Effector memory CD8-positive, alpha-beta T cell (primary cell): ENCODE measurements around the gene SLC48A1.
"Not testable (repeated sequence)": the region's sequence is repeated elsewhere in the genome, so short reads cannot be mapped to it uniquely, and the experiment has no call there.

Source experiments
- ATAC-seq: fragments of 150-1000 bp; cut with Tn5 transposase; replicated peaks from 2 replicates; pipeline ENCODE4 v1.10.0; 2021; ENCODE audit warnings: mild to moderate bottlenecking, moderate library complexity
- DNase-seq, 3 experiments: peaks; one replicate each; pipeline ENCODE4 v3.0.0; 2021
- H3K27ac Mint-ChIP-seq, 2 donors: one replicate each; pipeline ENCODE4 v1.8.0; 2022; ENCODE audit warnings: mild to moderate bottlenecking in 2 of 2, mixed read lengths in 2 of 2, moderate library complexity in 2 of 2
- H3K27me3 Mint-ChIP-seq, 2 donors: one replicate each; pipeline ENCODE4 v1.8.0; 2022; ENCODE audit warnings: mixed read lengths in 2 of 2
- H3K36me3 Mint-ChIP-seq: one replicate; pipeline ENCODE4 v1.8.0; 2022; ENCODE audit warnings: mild to moderate bottlenecking, moderate library complexity, mixed read lengths; ENCODE audit not compliant: insufficient read depth
- H3K4me1 Mint-ChIP-seq, 2 donors: one replicate each; pipeline ENCODE4 v1.8.0; 2022; ENCODE audit warnings: low read depth in 2 of 2, mixed read lengths in 2 of 2
- H3K4me3 Mint-ChIP-seq, 2 donors: one replicate each; pipeline ENCODE4 v1.8.0; 2022; ENCODE audit warnings: mild to moderate bottlenecking in 2 of 2, mixed read lengths in 2 of 2, moderate library complexity in 2 of 2
- H3K9me3 Mint-ChIP-seq, 2 donors: one replicate each; pipeline ENCODE4 v1.8.0; 2022; ENCODE audit warnings: mixed read lengths in 2 of 2

The SLC48A1 gene

GRCh38 chr12:47812797-47813510 is 39.9 kb downstream of the SLC48A1 start:
- peak; percentile 70 for ATAC-seq
- Mint-ChIP-seq H3K4me3 (peak overlapping the region; percentile 95 to 98), H3K27ac (peak overlapping the region; percentile 99), H3K4me1 (peaks cover 81 to 82% of the 10 kb centered on the region in 2 donors), H3K9me3 (no peaks in the 10 kb centered on the region), H3K27me3 (no peaks in the 10 kb centered on the region), H3K36me3 (peaks cover 22% of the 10 kb centered on the region)
- peak; percentile 65 to 75 (median 71) for DNase-seq

- H3K27ac Mint-ChIP-seq: peak overlapping the region; percentile 99
- no peaks in the 10 kb centered on the region for H3K27me3 Mint-ChIP-seq
- peaks cover 26% of the 10 kb centered on the region for H3K36me3 Mint-ChIP-seq
- no peaks in the 10 kb centered on the region for H3K9me3 Mint-ChIP-seq
- peak; percentile 9 for ATAC-seq
- no peak for DNase-seq
- peaks cover 81 to 82% of the 10 kb centered on the region in 2 donors for H3K4me1 Mint-ChIP-seq
- H3K4me3 Mint-ChIP-seq: peak overlapping the region; percentile 95 to 98
Measured at GRCh38 chr12:47813511-47814196, 40.6 kb downstream of the SLC48A1 start.

DNA sequence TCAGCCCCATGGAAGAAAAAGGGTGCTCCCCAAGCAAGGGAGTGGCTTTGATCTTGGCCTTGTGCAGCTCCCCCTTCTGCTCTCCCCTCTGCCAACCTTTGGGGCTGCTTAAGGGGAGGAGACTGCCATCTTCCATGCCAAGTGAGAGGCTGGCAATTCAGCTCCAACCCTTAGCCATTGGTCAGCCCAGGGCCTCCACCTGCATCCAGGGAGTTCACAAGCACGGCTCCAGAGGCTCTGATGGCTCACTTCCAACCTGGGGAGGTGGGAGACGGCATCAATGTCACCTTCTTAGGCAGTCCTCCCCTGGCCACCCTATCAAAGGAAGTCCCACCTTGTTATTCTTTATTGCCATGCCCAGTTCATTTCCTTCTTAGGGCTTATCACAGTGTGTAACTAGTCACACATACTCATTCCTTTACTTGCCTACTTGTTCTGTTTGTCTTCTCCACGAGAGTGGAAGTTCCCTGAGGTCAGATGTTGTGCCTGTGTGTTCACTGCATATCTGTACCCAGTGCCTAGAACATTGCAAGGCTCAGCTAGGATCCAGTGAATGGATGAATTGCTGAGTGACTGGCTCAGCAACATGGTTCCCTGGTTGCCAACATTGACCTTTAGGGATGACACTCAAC is 41.6 kb downstream of the SLC48A1 start:
- Mint-ChIP-seq H3K9me3 (no peaks in the 10 kb centered on the region), H3K4me3 (peak overlapping the region; percentile 95 to 98), H3K4me1 (peaks cover 75 to 78% of the 10 kb centered on the region in 2 donors), H3K27me3 (no peaks in the 10 kb centered on the region), H3K36me3 (peaks cover 28% of the 10 kb centered on the region), H3K27ac (peak overlapping the region; percentile 99)
- no peak for ATAC-seq
- no peak for DNase-seq

GRCh38 chr12:47815447-47815846 is 42.4 kb downstream of the SLC48A1 start:
- H3K4me3 Mint-ChIP-seq: peak overlapping the region; percentile 34 to 95
- H3K4me1 Mint-ChIP-seq: peaks cover 74 to 79% of the 10 kb centered on the region in 2 donors
- not testable (repeated sequence) for DNase-seq, H3K9me3 Mint-ChIP-seq, H3K27me3 Mint-ChIP-seq, ATAC-seq
- peak overlapping the region; percentile 99 for H3K27ac Mint-ChIP-seq
- H3K36me3 Mint-ChIP-seq: peaks cover 28% of the 10 kb centered on the region

- peak overlapping the region; percentile 99 for H3K27ac Mint-ChIP-seq
- H3K9me3 Mint-ChIP-seq: no peaks in the 10 kb centered on the region
- DNase-seq (no peak), ATAC-seq (no peak)
- H3K4me1 Mint-ChIP-seq: peaks cover 72 to 73% of the 10 kb centered on the region in 2 donors
- H3K27me3 Mint-ChIP-seq: no peaks in the 10 kb centered on the region
- peak overlapping the region; percentile 94 to 95 for H3K4me3 Mint-ChIP-seq
- peaks cover 20% of the 10 kb centered on the region for H3K36me3 Mint-ChIP-seq
Measured at GRCh38 chr12:47816403-47817271, 43.6 kb downstream of the SLC48A1 start.

DNA sequence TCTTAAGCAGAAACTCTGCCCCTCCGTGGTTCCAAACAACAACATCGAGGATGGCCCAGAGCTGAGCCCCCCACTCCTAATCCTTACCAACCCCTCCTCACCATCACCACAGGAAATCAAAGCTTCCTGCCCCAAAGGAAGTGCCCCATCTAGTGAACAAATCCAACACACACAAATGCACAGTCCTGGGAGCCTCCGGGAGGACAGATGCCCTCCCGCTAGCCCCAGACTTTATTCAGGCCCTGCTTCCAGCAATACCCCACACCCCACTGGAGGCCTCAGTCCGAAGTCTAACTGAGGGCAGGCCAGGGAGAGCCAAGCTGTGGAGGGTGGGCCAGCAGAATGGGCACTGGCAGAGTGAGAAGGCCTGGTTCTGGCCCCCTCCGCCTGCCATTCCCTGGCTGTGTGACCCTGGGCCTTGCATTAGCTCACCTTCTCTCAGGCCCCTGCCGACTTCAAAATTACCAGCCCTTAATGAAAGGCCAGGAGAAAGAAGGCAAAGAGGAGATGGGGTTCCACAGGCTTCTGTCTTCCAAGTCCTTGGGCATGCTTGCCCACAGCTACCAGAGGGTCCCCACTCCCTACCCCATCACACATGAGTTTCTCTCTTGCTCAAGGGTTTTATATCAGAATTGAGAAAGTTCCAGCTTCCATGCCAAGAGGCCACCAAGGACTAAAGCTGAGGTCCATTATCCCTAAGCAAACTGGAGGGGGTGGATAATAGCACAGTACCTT is 44.4 kb downstream of the SLC48A1 start:
- Mint-ChIP-seq H3K36me3 (peaks cover 18% of the 10 kb centered on the region), H3K4me3 (peak overlapping the region; percentile 93 to 94), H3K4me1 (peaks cover 69 to 74% of the 10 kb centered on the region in 2 donors), H3K27me3 (no peaks in the 10 kb centered on the region), H3K9me3 (no peaks in the 10 kb centered on the region), H3K27ac (peak overlapping the region; percentile 99)
- no peak for ATAC-seq
- no peak for DNase-seq

- H3K9me3 Mint-ChIP-seq: no peaks in the 10 kb centered on the region
- H3K4me1 Mint-ChIP-seq: peaks cover 70 to 74% of the 10 kb centered on the region in 2 donors
- peak overlapping the region; percentile 99 for H3K27ac Mint-ChIP-seq
- peak overlapping the region; percentile 93 to 94 for H3K4me3 Mint-ChIP-seq
- peaks cover 18% of the 10 kb centered on the region for H3K36me3 Mint-ChIP-seq
- H3K27me3 Mint-ChIP-seq: no peaks in the 10 kb centered on the region
- DNase-seq (no peak), ATAC-seq (no peak)
Measured at GRCh38 chr12:47818007-47818376, 45.0 kb downstream of the SLC48A1 start.

DNA sequence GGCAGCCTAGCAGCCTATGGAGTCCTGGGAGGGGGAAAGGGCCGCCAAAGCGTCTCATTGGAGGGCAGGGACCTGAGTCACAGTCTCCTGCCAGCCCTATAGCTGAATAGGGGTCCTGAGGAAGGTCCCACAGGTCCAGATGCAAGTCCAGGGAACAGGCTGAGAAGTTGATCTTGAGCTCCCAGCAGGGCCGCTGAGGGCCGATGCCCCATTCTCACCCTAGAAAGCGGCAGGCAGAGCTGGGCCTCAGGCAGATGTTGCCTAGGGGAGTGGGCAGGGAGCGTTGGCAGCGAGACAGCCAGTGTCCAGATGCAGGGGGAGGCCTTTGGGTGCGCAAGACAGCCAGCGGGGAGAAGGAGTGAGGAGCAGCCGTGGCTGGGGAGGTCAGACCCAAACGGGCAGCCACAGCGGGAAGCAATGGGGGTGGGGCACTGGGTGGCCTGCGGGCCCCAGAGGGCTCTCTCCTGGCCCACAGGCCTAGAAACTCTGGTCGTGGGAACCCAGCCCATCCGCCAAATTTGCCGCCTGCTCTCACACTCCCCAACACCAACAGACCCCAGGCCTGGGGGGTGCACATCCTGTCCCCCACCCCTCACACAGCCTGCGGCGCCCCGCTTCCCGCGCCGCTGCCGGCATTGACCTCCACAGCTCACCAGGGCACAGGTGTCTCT is 45.6 kb downstream of the SLC48A1 start:
- Mint-ChIP-seq H3K9me3 (no peaks in the 10 kb centered on the region), H3K27ac (peak overlapping the region; percentile 99), H3K36me3 (peaks cover 12% of the 10 kb centered on the region), H3K4me1 (peaks cover 68 to 74% of the 10 kb centered on the region in 2 donors), H3K27me3 (no peaks in the 10 kb centered on the region), H3K4me3 (peak overlapping the region; percentile 93 to 94)
- peak; percentile 27 to 37 (median 28) for DNase-seq
- ATAC-seq: peak; percentile 30

GRCh38 chr12:47819138-47819895 is 46.3 kb downstream of the SLC48A1 start:
- ATAC-seq: peak; percentile 11
- Mint-ChIP-seq H3K4me3 (peak overlapping the region; percentile 93 to 94), H3K27ac (peak overlapping the region; percentile 99), H3K4me1 (peaks cover 68 to 74% of the 10 kb centered on the region in 2 donors), H3K27me3 (no peaks in the 10 kb centered on the region), H3K36me3 (peaks cover 15% of the 10 kb centered on the region), H3K9me3 (no peaks in the 10 kb centered on the region)
- DNase-seq: no peak

- Mint-ChIP-seq H3K4me3 (peak within 1 kb of the TSS; percentile 93 to 94), H3K4me1 (peaks cover 68 to 74% of the 10 kb centered on the region in 2 donors), H3K27ac (peak within 1 kb of the TSS; percentile 99), H3K9me3 (no peaks in the 10 kb centered on the region), H3K36me3 (peaks cover 17% of the 10 kb centered on the region), H3K27me3 (no peaks in the 10 kb centered on the region)
- ATAC-seq (peak; percentile 66), DNase-seq (peak; percentile 44 to 46 (median 46))
Measured at GRCh38 chr12:47819896-47820630, 47.0 kb downstream of the SLC48A1 start, which contains the start of gene HDAC7. Gene HDAC7 (minus strand): TSS chr12:47819903. CDS start chr12:47819785, 118 bp downstream.
